Measurements from ENCODE around the gene CTNNA3.

Gene CTNNA3

DNA sequence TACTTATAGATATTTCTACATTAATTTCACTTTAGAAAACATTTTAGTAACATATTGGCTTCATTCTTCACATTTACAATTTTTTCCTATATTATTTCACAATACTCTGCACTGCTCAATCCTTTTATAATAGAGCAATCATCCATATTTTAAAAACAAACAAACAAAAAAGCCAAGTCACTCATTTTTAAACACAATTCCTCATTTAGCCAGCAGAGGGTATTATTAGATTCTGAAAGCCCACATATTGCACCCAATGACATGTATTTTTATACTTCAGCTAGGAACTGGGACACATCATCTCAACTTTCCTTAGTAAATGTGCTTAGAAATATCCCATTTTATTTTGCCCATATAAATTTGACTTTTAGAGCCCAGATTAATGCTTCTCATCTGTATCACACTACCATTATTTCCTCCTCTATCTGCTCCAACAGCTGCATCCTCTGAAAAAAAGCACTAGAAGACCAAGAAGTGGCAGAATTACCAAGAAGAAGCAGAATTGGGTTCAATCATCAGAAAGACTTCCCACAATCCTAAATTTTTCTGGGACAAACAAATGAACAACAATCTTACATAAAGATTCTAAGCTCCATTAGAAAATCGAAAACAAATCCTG is 29.5 kb downstream of the CTNNA3 start:
- peak; percentile 23 for DNase-seq (ENCODE audit: low spot score)
- TF ChIP-seq, protein P1, sequence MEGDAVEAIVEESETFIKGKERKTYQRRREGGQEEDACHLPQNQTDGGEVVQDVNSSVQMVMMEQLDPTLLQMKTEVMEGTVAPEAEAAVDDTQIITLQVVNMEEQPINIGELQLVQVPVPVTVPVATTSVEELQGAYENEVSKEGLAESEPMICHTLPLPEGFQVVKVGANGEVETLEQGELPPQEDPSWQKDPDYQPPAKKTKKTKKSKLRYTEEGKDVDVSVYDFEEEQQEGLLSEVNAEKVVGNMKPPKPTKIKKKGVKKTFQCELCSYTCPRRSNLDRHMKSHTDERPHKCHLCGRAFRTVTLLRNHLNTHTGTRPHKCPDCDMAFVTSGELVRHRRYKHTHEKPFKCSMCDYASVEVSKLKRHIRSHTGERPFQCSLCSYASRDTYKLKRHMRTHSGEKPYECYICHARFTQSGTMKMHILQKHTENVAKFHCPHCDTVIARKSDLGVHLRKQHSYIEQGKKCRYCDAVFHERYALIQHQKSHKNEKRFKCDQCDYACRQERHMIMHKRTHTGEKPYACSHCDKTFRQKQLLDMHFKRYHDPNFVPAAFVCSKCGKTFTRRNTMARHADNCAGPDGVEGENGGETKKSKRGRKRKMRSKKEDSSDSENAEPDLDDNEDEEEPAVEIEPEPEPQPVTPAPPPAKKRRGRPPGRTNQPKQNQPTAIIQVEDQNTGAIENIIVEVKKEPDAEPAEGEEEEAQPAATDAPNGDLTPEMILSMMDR (IDR thresholded peaks at IDR 0.05; ENCODE audit: borderline replicate concordance, control extremely low read depth, extremely low read depth, insufficient read depth, missing control alignments) = no peak
- in situ Hi-C loops (cut with MboI; ENCODE audit: low sequenced_read_pairs, unreplicated experiment) = no loop called here

DNA sequence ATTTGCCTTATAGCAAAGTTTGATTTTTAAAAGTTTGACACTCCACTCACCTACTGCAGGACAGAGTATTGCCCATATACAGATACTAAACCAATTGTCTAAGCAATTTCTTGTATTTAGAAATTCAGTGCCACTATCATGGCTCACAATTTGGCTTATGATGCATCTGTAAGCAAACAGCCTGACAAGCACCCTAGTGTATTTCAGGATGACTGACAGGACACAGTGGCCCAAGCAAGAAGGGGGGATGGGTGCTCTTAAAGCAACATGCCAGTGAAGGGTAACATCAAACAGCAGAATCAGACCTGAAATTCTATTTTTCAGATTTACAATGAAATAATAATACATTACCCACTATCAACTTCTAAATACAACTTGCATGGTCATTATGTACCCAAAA is 30.5 kb downstream of the CTNNA3 start:
- TF ChIP-seq, protein P1 (IDR thresholded peaks at IDR 0.05; ENCODE audit: borderline replicate concordance, control extremely low read depth, extremely low read depth, insufficient read depth, missing control alignments) = no peak
- no peak for DNase-seq (ENCODE audit: low spot score)
- in situ Hi-C loops (cut with MboI; ENCODE audit: low sequenced_read_pairs, unreplicated experiment) = no loop called here

DNA sequence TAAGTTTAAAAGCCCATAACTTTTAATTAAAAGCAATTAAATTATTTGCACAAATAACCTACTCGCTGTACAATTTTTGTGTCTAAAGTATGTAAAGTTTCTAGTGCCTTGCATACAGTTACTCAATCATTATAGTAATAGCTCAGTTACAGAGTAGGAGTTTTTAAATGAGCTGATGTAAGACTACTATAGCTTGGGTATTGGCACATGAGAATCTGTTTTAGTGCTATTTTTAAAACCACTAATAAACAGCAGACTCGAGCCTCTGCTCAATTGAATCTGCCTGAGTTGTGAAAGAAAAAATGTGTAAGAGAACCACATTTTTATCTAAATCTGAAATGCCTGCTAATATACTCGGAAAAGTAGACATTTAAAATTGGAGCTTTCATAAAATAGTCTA is 31.1 kb downstream of the CTNNA3 start:
- in situ Hi-C loops (cut with MboI; ENCODE audit: low sequenced_read_pairs, unreplicated experiment) = no loop called here
- TF ChIP-seq, protein P1 (IDR thresholded peaks at IDR 0.05; ENCODE audit: borderline replicate concordance, control extremely low read depth, extremely low read depth, insufficient read depth, missing control alignments) = no peak
- DNase-seq (ENCODE audit: low spot score) = no peak

DNA sequence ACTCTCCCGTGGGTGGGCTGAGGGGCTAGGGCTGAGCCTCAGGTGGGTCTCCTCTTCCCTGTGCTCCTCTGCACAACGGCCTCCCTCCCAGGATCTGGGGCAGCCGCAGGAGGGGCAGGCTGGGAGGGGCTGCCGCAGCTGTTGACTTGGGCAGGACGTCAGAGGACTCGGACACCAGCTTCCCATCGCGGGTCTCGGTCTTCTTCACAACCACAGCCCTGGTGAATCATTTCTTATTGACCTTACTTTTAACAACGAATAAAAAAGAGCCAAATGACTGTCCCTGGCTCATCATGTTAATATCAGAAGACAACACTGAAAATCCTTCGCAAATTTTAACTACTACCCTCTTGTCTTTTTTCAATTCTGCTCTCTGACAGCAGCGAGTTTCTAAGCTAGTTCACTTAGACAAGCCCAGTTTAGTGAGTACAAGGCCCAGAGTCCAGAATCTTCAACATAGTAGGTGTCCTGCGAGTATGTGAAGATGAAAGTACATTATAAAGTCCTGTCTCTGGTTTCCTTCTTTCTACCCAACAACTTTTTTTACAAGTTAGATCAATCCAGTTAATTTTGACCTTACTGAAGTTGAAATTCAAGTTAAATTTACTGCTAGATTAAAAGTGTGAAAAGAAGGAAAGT is 32.4 kb downstream of the CTNNA3 start:
- no peak for DNase-seq (ENCODE audit: low spot score)
- TF ChIP-seq, protein P1 (IDR thresholded peaks at IDR 0.05; ENCODE audit: borderline replicate concordance, control extremely low read depth, extremely low read depth, insufficient read depth, missing control alignments) = no peak
- in situ Hi-C loops (cut with MboI; ENCODE audit: low sequenced_read_pairs, unreplicated experiment) = no loop called here

DNA sequence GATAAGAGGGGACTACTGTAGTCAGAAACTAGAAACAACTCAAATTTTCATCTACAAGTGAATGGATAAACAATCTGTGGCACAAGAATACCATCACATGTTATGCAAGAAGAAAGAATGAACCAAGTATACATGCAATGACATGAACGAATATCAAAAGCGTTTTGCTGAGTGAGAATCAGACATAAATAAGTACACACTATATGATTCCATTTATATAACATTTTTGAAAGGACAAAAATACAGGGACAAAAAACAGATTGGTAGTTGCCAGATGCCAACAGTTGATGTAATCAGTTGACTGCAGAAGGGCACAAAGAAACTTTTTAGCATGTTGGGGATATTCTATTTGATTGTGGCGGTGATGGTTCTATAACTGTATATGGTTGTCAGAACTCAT is 33.6 kb downstream of the CTNNA3 start:
- no peak for DNase-seq (ENCODE audit: low spot score)
- TF ChIP-seq, protein P1 (IDR thresholded peaks at IDR 0.05; ENCODE audit: borderline replicate concordance, control extremely low read depth, extremely low read depth, insufficient read depth, missing control alignments) = no peak
- in situ Hi-C loops (cut with MboI; ENCODE audit: low sequenced_read_pairs, unreplicated experiment) = no loop called here

DNA sequence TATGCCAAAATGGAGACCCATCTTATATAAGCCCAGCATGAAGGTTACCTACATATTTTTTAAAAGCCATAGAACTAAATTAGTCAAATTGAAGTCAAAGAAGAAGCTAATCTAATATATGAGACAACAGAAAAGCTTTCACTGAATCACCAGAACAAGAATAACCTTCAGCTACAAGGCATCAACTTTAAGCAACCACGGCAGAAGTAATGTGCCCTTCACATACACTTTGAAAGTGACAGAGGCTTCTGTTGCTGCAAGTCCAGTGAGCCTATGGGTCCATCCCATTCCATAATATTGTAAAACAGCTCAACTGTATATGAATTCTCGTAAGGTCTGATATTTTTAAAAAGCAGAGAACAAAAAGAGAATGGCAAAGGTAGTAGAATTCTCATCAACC is 36.5 kb downstream of the CTNNA3 start:
- TF ChIP-seq, protein P1 (IDR thresholded peaks at IDR 0.05; ENCODE audit: borderline replicate concordance, control extremely low read depth, extremely low read depth, insufficient read depth, missing control alignments) = no peak
- in situ Hi-C loops (cut with MboI; ENCODE audit: low sequenced_read_pairs, unreplicated experiment) = no loop called here
- DNase-seq (ENCODE audit: low spot score) = no peak

All from GM13976 (cell line).